B cell (primary cell): ENCODE measurements around the gene SLC35F3.
"Not testable (repeated sequence)": the region's sequence is repeated elsewhere in the genome, so short reads cannot be mapped to it uniquely, and the experiment has no call there.

Experiments
- EZH2 ChIP-seq: IDR thresholded peaks from 2 replicates; pipeline ENCODE4 v1.6.1; 2012; ENCODE audit warnings: borderline replicate concordance, low read depth, mild to moderate bottlenecking, moderate library complexity, low read length; ENCODE audit not compliant: insufficient read depth, poor library complexity, severe bottlenecking
- TF ChIP-seq, protein P1 (sequence below): fragments of 200-600 bp; IDR thresholded peaks from one replicate; pipeline ENCODE4 v1.8.0; 2022; ENCODE audit warnings: antibody characterized with exemption, mild to moderate bottlenecking

DNA sequence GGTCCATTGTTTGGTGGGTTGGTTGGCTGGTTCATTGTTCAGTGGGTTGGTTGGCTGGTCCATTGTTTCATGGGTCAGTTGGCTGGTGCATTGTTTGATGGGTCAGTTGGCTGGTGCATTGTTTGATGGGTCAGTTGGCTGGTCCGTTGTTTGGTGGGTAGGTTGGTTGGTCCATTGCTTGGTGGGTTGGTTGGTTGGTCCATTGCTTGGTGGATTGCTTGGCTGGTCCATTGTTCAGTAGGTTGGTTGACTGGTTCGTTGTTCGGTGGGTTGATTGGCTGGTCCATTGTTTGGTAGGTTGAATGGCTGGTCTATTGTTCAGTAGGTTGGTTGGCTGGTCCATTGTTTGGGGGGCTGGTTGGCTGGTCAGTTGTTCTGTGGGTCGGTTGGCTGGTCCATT is 343.3 kb downstream of the SLC35F3 start:
- TF ChIP-seq, protein P1, sequence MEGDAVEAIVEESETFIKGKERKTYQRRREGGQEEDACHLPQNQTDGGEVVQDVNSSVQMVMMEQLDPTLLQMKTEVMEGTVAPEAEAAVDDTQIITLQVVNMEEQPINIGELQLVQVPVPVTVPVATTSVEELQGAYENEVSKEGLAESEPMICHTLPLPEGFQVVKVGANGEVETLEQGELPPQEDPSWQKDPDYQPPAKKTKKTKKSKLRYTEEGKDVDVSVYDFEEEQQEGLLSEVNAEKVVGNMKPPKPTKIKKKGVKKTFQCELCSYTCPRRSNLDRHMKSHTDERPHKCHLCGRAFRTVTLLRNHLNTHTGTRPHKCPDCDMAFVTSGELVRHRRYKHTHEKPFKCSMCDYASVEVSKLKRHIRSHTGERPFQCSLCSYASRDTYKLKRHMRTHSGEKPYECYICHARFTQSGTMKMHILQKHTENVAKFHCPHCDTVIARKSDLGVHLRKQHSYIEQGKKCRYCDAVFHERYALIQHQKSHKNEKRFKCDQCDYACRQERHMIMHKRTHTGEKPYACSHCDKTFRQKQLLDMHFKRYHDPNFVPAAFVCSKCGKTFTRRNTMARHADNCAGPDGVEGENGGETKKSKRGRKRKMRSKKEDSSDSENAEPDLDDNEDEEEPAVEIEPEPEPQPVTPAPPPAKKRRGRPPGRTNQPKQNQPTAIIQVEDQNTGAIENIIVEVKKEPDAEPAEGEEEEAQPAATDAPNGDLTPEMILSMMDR, result not testable (repeated sequence)
- not testable (repeated sequence) for TF ChIP-seq EZH2
